ENCODE data around the gene SORCS1. TPM values are rescaled to one million over a fixed set of nuclear protein-coding genes. Genes with fewer than 3 reads are reported as not detected.

SORCS1 gene
- total and polyA plus RNA-seq, 2 donors (not counting 1 experiment from before 2014, with no cell fraction given): not detected

DNA sequence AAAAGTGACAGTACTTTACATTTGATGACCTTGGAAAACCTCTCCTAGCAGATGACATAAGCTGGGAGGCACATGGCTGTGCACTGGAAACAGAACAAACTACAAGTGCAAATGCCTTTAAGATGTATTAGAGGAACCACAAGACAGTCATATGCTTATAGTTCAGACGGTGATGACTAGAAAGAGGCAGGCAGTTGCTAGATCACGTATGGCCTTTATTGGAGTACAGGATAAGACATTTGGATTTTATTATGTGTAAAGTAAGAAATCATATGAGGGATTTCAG is 290.0 kb downstream of the SORCS1 start:
- H3K79me2 ChIP-seq (ENCODE audit: control insufficient read depth, insufficient read depth, low read length): no peaks in the 10 kb centered on the region
- H3K9ac ChIP-seq (ENCODE audit: low read length): no peak overlapping the region
- Mint-ChIP-seq H3K4me1 (no peaks in the 10 kb centered on the region), H3K27ac (no peak overlapping the region), H3K9me3 (ENCODE audit: insufficient read depth) (no peaks in the 10 kb centered on the region), H3K4me3 (no peak overlapping the region), H3K27me3 (no peaks in the 10 kb centered on the region)
- TF ChIP-seq, protein P1, sequence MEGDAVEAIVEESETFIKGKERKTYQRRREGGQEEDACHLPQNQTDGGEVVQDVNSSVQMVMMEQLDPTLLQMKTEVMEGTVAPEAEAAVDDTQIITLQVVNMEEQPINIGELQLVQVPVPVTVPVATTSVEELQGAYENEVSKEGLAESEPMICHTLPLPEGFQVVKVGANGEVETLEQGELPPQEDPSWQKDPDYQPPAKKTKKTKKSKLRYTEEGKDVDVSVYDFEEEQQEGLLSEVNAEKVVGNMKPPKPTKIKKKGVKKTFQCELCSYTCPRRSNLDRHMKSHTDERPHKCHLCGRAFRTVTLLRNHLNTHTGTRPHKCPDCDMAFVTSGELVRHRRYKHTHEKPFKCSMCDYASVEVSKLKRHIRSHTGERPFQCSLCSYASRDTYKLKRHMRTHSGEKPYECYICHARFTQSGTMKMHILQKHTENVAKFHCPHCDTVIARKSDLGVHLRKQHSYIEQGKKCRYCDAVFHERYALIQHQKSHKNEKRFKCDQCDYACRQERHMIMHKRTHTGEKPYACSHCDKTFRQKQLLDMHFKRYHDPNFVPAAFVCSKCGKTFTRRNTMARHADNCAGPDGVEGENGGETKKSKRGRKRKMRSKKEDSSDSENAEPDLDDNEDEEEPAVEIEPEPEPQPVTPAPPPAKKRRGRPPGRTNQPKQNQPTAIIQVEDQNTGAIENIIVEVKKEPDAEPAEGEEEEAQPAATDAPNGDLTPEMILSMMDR (IDR thresholded peaks at IDR 0.05): no peak
- TF ChIP-seq EZH2 (IDR thresholded peaks at IDR 0.05; ENCODE audit: borderline replicate concordance, insufficient read depth, low read depth, low read length, poor library complexity, severe bottlenecking): no peak
- H3K4me3 ChIP-seq (ENCODE audit: control extremely low read depth in 1 of 5, extremely low read depth in 1 of 5, insufficient read depth in 1 of 5, low read depth in 2 of 5, low read length in 4 of 5): no peak overlapping the region
- WGBS (ENCODE audit: insufficient coverage): 86% methylated on average over 2 of the region's 2 CpGs
- H2AFZ ChIP-seq (ENCODE audit: insufficient read depth, low read depth, low read length, poor library complexity, severe bottlenecking): no peak overlapping the region
- H4K20me1 ChIP-seq (ENCODE audit: control insufficient read depth, insufficient read depth, low read length, poor library complexity, severe bottlenecking): no peaks in the 10 kb centered on the region
- no peak for DNase-seq
- intact Hi-C loops (cut with micrococcal nuclease): no loop called here
- no peaks in the 10 kb centered on the region for H3K4me1 ChIP-seq (ENCODE audit: control insufficient read depth in 2 of 2, insufficient read depth in 2 of 2, low read length in 2 of 2)
- ChIA-PET POLR2A (no interaction called here), CTCF (no interaction called here)
- no peak overlapping the region for H3K4me2 ChIP-seq (replicated peaks; ENCODE audit: low read depth, low read length, poor library complexity, severe bottlenecking)
- no peaks in the 10 kb centered on the region for H3K36me3 ChIP-seq (replicated peaks in 1 of 2; ENCODE audit: control extremely low read depth in 1 of 2, control insufficient read depth in 1 of 2, extremely low read depth in 1 of 2, insufficient read depth in 2 of 2, low read length in 1 of 2)
- no peak overlapping the region for H3K27ac ChIP-seq (ENCODE audit: low read length in 2 of 2)
- no peak for ATAC-seq (ENCODE audit: low read depth)
- no peaks in the 10 kb centered on the region for H3K9me3 ChIP-seq (ENCODE audit: control extremely low read depth in 1 of 3, control insufficient read depth in 2 of 3, insufficient read depth in 1 of 3, low read length in 2 of 3)
- H3K27me3 ChIP-seq (replicated peaks in 1 of 4; ENCODE audit: control extremely low read depth in 1 of 4, control insufficient read depth in 3 of 4, insufficient read depth in 4 of 4, low read length in 3 of 4): no peaks in the 10 kb centered on the region

DNA sequence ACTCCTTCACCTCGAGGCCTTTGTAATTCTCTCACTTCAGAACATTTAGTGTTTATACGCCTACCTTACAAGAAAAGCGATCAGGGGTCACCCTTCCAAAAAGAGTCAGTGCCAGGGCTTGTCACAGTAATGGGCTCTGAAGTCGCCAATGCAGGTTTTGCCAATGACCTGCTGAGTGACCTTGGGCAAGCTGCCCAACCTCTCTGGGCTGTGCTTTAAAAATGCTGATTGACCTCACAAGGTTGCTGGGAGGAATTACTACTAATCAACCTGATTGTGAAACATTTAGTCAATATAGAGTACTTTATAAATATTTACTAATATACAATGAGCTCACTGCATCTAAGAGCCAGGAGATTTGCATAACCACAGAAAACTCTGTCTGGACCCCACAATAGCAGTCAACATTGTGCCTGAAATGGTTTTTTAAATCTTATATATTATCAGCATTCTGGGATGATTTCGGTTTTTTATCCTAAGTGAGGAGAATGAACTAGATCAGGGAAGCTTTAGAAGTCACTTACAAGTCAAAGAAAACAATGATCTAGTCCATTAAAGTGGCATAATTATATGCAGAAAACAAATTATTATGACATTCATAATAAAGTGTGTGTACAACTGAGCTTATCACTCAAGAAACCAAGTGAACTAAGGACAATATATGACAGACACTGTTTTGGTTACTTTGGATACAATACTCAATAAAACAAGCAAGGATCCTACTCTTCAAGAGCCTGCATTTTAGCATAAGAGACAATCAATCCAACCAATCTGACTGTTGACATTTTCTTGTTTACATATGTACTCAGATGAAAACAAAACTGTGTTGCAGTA is 290.5 kb downstream of the SORCS1 start:
- TF ChIP-seq, protein P1 (IDR thresholded peaks at IDR 0.05): no peak
- TF ChIP-seq EZH2 (IDR thresholded peaks at IDR 0.05; ENCODE audit: borderline replicate concordance, insufficient read depth, low read depth, low read length, poor library complexity, severe bottlenecking): no peak
- Histone ChIP-seq H3K79me2 (ENCODE audit: control insufficient read depth, insufficient read depth, low read length) (no peaks in the 10 kb centered on the region), H3K4me1 (ENCODE audit: control insufficient read depth in 2 of 2, insufficient read depth in 2 of 2, low read length in 2 of 2) (no peaks in the 10 kb centered on the region), H3K4me3 (ENCODE audit: control extremely low read depth in 1 of 5, extremely low read depth in 1 of 5, insufficient read depth in 1 of 5, low read depth in 2 of 5, low read length in 4 of 5) (no peak overlapping the region), H3K27me3 (replicated peaks in 1 of 4; ENCODE audit: control extremely low read depth in 1 of 4, control insufficient read depth in 3 of 4, insufficient read depth in 4 of 4, low read length in 3 of 4) (no peaks in the 10 kb centered on the region), H3K9ac (ENCODE audit: low read length) (no peak overlapping the region), H2AFZ (ENCODE audit: insufficient read depth, low read depth, low read length, poor library complexity, severe bottlenecking) (no peak overlapping the region), H3K9me3 (ENCODE audit: control extremely low read depth in 1 of 3, control insufficient read depth in 2 of 3, insufficient read depth in 1 of 3, low read length in 2 of 3) (no peaks in the 10 kb centered on the region), H3K4me2 (replicated peaks; ENCODE audit: low read depth, low read length, poor library complexity, severe bottlenecking) (no peak overlapping the region), H3K36me3 (replicated peaks in 1 of 2; ENCODE audit: control extremely low read depth in 1 of 2, control insufficient read depth in 1 of 2, extremely low read depth in 1 of 2, insufficient read depth in 2 of 2, low read length in 1 of 2) (no peaks in the 10 kb centered on the region), H3K27ac (ENCODE audit: low read length in 2 of 2) (no peak overlapping the region), H4K20me1 (ENCODE audit: control insufficient read depth, insufficient read depth, low read length, poor library complexity, severe bottlenecking) (no peaks in the 10 kb centered on the region)
- H3K27me3 Mint-ChIP-seq: no peaks in the 10 kb centered on the region
- H3K4me3 Mint-ChIP-seq: no peak overlapping the region
- CTCF ChIA-PET: no interaction called here
- ATAC-seq (ENCODE audit: low read depth) (no peak), DNase-seq (no peak)
- POLR2A ChIA-PET: no interaction called here
- H3K4me1 Mint-ChIP-seq: no peaks in the 10 kb centered on the region
- no peaks in the 10 kb centered on the region for H3K9me3 Mint-ChIP-seq (ENCODE audit: insufficient read depth)
- no peak overlapping the region for H3K27ac Mint-ChIP-seq
- intact Hi-C loops (cut with micrococcal nuclease): no loop called here
- WGBS (ENCODE audit: insufficient coverage): 96% methylated on average over 4 of the region's 5 CpGs
